ENCODE measurements around the gene DPM1.

Gene DPM1

DNA sequence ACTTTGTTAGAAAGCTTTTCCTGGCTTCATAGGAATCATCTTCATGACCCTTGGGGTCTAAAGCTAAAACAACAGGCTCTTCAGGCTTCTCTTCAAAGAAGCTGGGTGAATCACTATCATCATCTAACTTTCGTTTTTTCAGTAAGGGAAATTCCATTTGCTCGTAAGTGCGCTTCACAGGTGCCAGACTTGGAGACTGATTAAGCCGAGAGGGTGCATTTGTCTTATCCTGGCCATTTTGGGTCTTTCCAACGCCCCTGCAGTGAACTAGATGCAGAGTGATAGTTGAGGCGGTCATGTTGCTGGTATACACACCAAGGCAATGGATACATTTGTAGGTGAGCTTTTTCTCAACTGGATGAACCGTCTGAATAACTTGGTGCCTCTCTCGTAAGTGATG is 65.9 kb downstream of the DPM1 start:
- no peak for DNase-seq

DNA sequence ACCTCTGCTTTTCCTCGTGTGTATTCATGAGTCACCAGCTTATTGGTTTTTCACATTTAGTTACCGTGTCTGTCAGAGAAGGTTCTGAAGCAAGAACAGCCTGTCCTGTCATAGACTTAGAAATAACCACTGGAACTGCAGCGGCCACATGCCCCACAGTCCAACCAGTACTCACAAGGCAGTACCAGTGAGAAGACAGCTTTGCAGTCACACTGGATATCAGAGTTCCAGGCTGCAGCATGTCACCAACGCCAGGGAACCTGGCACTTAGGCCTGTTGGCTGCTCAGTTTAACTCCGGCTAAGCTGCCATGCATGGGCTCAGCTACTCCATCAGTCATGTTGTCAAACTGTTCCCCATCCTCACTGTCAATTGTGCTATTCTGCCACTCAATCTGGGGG is 67.2 kb downstream of the DPM1 start:
- DNase-seq: no peak

DNA sequence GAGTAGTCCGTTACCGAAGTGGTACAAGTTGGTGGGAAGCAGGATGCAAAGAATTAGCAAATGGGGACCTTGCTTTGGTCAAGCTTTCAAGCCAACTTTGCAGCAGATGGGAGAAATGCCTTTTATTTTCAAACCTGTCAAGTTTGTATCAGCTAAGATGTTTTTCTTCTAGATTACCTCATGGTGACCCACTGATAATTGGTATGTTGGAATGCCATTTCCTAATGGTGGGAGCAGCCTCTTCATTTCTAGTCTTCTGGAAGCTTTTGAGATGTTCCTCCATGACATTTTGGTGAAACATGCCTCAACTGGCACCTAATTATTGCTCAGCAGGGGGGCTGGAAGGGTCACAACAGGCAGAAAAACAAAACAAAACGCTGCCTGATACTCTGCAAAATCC is 70.8 kb downstream of the DPM1 start:
- no peak for DNase-seq

DNA sequence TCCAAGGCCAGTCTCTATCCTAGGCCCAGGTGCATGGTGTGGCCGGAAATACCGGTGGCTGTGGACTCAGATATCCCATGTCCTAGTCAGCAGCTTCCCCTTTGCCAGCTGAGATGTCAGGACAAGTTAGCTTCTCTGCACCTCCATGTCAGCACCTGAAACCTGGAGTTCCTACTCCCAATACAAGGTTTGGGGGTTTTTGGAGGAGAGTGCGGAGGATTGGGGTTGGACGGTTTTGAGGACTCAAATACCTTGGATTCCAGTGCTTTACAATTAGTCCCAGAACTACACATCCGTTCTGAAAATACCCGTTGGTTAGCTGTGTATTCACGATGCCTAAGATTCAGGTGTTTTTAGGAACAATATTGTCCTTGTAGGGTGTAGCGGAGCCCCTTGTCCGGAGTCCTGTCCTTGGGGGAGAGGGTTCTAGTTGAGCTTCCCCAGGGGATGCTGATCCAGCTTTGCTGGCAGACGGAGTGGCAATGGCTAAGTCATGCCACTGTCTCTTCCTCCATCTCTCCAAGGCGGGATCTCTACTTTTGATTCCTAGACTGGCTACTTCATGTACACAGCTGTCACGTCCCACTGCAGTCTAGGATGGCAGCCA is 72.0 kb downstream of the DPM1 start:
- no peak for DNase-seq

DNA sequence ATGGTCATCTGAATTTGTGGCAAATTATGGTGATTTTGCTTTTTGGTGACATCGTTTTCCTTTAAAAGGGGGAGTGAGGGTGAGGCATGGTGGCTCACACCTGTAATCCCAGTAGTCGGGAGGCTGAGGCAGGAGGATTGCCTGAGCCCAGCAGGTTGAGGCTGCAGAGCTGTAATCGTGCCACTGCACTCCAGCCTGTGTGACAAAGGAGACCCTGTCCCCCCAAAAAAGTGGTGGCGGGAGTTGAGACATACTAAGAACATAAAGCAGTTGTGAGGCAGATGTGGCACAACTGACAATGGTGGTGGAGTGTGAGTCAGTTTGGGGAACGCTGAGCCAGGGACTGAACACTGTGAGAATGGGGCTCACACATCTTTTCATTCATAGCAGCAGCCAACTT is 72.6 kb downstream of the DPM1 start:
- no peak for DNase-seq

DNA sequence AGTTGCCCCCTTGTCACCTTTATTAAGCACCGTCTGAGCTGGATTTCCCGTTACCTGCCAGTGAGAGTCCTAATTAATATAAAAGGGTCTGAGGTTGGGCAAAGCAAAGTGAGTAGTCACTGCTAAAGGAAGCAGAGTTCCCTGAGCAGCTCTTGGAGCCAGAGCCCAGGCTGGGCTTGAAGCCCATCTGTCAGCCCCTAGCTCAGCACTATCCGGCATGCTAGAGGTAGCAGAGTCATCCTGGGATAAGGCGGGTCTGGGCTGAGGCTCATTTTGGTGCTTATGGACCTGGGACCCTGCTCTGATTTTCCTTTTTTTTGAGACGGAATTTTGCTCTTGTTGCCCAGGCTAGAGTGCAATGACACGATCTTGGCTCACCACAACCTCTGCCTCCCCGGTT is 73.3 kb downstream of the DPM1 start:
- DNase-seq: no peak

Measured in cerebellar nuclear complex (tissue), 1 donor.